Stimulated activated CD4-positive, alpha-beta T cell treated with anti-CD3 and anti-CD28 coated beads, Interleukin-2, amount 100 ng/mL, for 24 hours (primary cell): ENCODE results near the gene SMAD4.
"Not testable (repeated sequence)": the region's sequence is repeated elsewhere in the genome, so short reads cannot be mapped to it uniquely, and the experiment has no call there.

Experiments
- DNase-seq, 2 donors: peaks; one replicate each; pipeline ENCODE4 v3.0.0-alpha.2; 2020

The SMAD4 gene

GRCh38 chr18:51029694-51030536, at the start of gene SMAD4:
TSS of gene SMAD4 (plus strand) at chr18:51030213. CDS start at chr18:51047047, 16,834 bp downstream.
- DNase-seq: peak; percentile 98 to 99

GRCh38 chr18:50981381-50981780, 48.6 kb upstream of the SMAD4 start:
- no peak for DNase-seq

- no peak for DNase-seq
These were observed 47.8 kb upstream of the SMAD4 start for GRCh38 chr18:50982086-50982801.

GRCh38 chr18:50982802-50983179, 47.2 kb upstream of the SMAD4 start:
- no peak for DNase-seq

GRCh38 chr18:50986360-50987087, 43.5 kb upstream of the SMAD4 start:
- no peak for DNase-seq

- no peak for DNase-seq
These were observed 42.8 kb upstream of the SMAD4 start for GRCh38 chr18:50987261-50987660.

- no peak for DNase-seq
These were observed 40.3 kb upstream of the SMAD4 start for GRCh38 chr18:50989711-50990110.

GRCh38 chr18:50992351-50992762, 37.7 kb upstream of the SMAD4 start:
- no peak for DNase-seq

GRCh38 chr18:50994031-50994430, 36.0 kb upstream of the SMAD4 start:
- no peak for DNase-seq

- DNase-seq: not testable (repeated sequence)
These were observed 26.8 kb upstream of the SMAD4 start for GRCh38 chr18:51003174-51003573.

- DNase-seq: no peak
These were observed 23.8 kb upstream of the SMAD4 start for GRCh38 chr18:51006061-51006818.

- DNase-seq: no peak
These were observed 22.8 kb upstream of the SMAD4 start for GRCh38 chr18:51006948-51007789.

- no peak for DNase-seq
These were observed 22.2 kb upstream of the SMAD4 start for GRCh38 chr18:51007790-51008139.

- DNase-seq: no peak
These were observed 20.9 kb upstream of the SMAD4 start for GRCh38 chr18:51009072-51009471.

- DNase-seq: no peak
These were observed 19.8 kb upstream of the SMAD4 start for GRCh38 chr18:51010218-51010617.

GRCh38 chr18:51011709-51012108, 18.3 kb upstream of the SMAD4 start:
- no peak for DNase-seq

- no peak for DNase-seq
These were observed 17.6 kb upstream of the SMAD4 start for GRCh38 chr18:51012441-51012840.

GRCh38 chr18:51013259-51013658, 16.8 kb upstream of the SMAD4 start:
- DNase-seq: no peak

- no peak for DNase-seq
These were observed 12.7 kb upstream of the SMAD4 start for GRCh38 chr18:51017140-51017879.

- DNase-seq: no peak
These were observed 9.5 kb upstream of the SMAD4 start for GRCh38 chr18:51020536-51020935.
